ENCODE data around the gene DCXR. TPM values are rescaled to one million over a fixed set of nuclear protein-coding genes. Genes with fewer than 3 reads are reported as not detected.

Gene DCXR
- total and polyA plus RNA-seq, 2 of the 13 experiments (the other 11 are each of a cell fraction or from before 2014, with no cell fraction given), result 287 to 311 TPM

DNA sequence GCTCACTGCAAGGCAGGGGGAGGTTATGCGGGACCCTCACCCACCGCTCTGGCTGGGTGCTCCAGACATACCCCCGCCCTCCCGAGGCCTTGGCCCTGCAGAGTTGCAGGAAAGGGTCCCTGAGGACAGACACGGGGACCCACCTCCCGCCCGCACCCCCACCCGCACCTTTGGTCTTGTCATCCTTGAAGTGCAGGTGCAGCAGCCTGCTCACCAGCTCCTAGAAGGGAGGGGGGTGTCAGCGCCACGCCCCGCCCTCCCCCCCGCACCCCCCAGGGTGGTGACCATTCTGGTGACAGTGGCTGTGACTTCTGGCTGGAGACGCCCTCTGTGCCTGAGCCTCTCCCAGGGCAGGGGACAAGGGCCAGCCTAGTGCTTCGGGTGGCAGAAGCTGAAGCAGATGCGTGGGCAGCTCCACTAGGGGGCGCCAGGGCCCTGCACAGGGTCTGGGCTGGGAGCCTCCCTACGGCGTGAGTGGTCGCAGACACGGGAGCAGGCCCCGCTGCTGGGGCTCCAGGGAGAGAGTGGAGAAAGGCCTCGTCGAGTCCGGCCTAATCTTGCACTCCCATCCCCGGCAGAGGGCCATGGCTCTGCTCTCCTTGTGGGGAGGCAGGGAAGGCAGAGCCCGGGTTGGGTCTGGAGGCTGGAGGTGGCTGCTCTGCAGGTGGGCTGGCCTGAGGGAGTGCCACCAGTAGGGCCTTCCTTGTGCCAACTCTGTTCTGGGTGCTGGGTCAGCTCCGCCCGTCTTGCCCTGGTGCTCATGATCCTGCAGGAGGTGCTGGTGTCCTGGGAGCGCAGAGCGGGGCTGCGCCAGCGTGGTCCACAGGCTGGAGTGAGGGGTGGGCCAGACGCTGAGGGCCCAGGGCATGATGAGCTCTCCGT, 17.6 kb downstream of the DCXR start (continued):
- TF ChIP-seq, protein P1, sequence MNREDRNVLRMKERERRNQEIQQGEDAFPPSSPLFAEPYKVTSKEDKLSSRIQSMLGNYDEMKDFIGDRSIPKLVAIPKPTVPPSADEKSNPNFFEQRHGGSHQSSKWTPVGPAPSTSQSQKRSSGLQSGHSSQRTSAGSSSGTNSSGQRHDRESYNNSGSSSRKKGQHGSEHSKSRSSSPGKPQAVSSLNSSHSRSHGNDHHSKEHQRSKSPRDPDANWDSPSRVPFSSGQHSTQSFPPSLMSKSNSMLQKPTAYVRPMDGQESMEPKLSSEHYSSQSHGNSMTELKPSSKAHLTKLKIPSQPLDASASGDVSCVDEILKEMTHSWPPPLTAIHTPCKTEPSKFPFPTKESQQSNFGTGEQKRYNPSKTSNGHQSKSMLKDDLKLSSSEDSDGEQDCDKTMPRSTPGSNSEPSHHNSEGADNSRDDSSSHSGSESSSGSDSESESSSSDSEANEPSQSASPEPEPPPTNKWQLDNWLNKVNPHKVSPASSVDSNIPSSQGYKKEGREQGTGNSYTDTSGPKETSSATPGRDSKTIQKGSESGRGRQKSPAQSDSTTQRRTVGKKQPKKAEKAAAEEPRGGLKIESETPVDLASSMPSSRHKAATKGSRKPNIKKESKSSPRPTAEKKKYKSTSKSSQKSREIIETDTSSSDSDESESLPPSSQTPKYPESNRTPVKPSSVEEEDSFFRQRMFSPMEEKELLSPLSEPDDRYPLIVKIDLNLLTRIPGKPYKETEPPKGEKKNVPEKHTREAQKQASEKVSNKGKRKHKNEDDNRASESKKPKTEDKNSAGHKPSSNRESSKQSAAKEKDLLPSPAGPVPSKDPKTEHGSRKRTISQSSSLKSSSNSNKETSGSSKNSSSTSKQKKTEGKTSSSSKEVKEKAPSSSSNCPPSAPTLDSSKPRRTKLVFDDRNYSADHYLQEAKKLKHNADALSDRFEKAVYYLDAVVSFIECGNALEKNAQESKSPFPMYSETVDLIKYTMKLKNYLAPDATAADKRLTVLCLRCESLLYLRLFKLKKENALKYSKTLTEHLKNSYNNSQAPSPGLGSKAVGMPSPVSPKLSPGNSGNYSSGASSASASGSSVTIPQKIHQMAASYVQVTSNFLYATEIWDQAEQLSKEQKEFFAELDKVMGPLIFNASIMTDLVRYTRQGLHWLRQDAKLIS (CRISPR knock-in tag; IDR thresholded peaks at IDR 0.05), result 0 out of 2 replicates have a peak, but pooled peaks have one; percentile 19
- TF ChIP-seq, protein P2, sequence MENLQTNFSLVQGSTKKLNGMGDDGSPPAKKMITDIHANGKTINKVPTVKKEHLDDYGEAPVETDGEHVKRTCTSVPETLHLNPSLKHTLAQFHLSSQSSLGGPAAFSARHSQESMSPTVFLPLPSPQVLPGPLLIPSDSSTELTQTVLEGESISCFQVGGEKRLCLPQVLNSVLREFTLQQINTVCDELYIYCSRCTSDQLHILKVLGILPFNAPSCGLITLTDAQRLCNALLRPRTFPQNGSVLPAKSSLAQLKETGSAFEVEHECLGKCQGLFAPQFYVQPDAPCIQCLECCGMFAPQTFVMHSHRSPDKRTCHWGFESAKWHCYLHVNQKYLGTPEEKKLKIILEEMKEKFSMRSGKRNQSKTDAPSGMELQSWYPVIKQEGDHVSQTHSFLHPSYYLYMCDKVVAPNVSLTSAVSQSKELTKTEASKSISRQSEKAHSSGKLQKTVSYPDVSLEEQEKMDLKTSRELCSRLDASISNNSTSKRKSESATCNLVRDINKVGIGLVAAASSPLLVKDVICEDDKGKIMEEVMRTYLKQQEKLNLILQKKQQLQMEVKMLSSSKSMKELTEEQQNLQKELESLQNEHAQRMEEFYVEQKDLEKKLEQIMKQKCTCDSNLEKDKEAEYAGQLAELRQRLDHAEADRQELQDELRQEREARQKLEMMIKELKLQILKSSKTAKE (CRISPR knock-in tag; IDR thresholded peaks at IDR 0.05; ENCODE audit: borderline replicate concordance), result no peak
- TF ChIP-seq ZNF207 (IDR thresholded peaks at IDR 0.05; ENCODE audit: borderline replicate concordance) (no peak), ZNF543 (CRISPR knock-in tag; IDR thresholded peaks at IDR 0.05) (no peak), ZNF225 (CRISPR knock-in tag; IDR thresholded peaks at IDR 0.05) (no peak), ZBTB21 (CRISPR knock-in tag; IDR thresholded peaks at IDR 0.05) (no peak), HDAC2 (CRISPR knock-in tag; IDR thresholded peaks at IDR 0.05) (peak; percentile 47; the same call in 1 of the 2 replicates), ZNF264 (CRISPR knock-in tag; IDR thresholded peaks at IDR 0.05) (0 out of 2 replicates have a peak, but pooled peaks have one; percentile 56), ZFAT (CRISPR knock-in tag; conservative IDR thresholded peaks at IDR 0.05) (no peak), ZNF160 (CRISPR knock-in tag; IDR thresholded peaks at IDR 0.05) (0 out of 2 replicates have a peak, but pooled peaks have one; percentile 73), ZFY (CRISPR knock-in tag; IDR thresholded peaks at IDR 0.05) (peak; percentile 77), TRIM24 (CRISPR knock-in tag; IDR thresholded peaks at IDR 0.05) (no peak), U2AF1 (optimal IDR thresholded peaks at IDR 0.05; ENCODE audit: low read depth, low read length) (peak; percentile 22), ZNF547 (CRISPR knock-in tag; IDR thresholded peaks at IDR 0.05) (peak; percentile 50; the same call in 1 of the 2 replicates), ZNF83 (CRISPR knock-in tag; IDR thresholded peaks at IDR 0.05; ENCODE audit: borderline replicate concordance) (peak; percentile 19; the same call in 1 of the 2 replicates), ZNF614 (CRISPR knock-in tag; IDR thresholded peaks at IDR 0.05; ENCODE audit: borderline replicate concordance) (no peak), ZNF761 (CRISPR knock-in tag; conservative IDR thresholded peaks at IDR 0.05) (no peak), ZNF136 (CRISPR knock-in tag; IDR thresholded peaks at IDR 0.05; ENCODE audit: low read depth) (no peak), EP300 (IDR thresholded peaks at IDR 0.05; ENCODE audit: low read depth in 2 of 2, low read length in 2 of 2) (no peak), EP300 (CRISPR knock-in tag; IDR thresholded peaks at IDR 0.05; ENCODE audit: borderline replicate concordance) (no peak), HNRNPUL1 (IDR thresholded peaks at IDR 0.05; ENCODE audit: low read depth, low read length) (no peak), ISL2 (CRISPR knock-in tag; IDR thresholded peaks at IDR 0.05) (0 out of 2 replicates have a peak, but pooled peaks have one; percentile 29)
- TF ChIP-seq, protein P3, sequence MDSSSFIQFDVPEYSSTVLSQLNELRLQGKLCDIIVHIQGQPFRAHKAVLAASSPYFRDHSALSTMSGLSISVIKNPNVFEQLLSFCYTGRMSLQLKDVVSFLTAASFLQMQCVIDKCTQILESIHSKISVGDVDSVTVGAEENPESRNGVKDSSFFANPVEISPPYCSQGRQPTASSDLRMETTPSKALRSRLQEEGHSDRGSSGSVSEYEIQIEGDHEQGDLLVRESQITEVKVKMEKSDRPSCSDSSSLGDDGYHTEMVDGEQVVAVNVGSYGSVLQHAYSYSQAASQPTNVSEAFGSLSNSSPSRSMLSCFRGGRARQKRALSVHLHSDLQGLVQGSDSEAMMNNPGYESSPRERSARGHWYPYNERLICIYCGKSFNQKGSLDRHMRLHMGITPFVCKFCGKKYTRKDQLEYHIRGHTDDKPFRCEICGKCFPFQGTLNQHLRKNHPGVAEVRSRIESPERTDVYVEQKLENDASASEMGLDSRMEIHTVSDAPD (CRISPR knock-in tag; IDR thresholded peaks at IDR 0.05), result no peak
